Body of pancreas (tissue), 4 donors: ENCODE measurements around the gene RNASE3. TPM values are rescaled to one million over a fixed set of nuclear protein-coding genes. Genes with fewer than 3 reads are reported as not detected.
"Not testable (repeated sequence)": the region's sequence is repeated elsewhere in the genome, so short reads cannot be mapped to it uniquely, and the experiment has no call there.

Experiments
- ATAC-seq: fragments of 150-250 bp; one replicate; pipeline ENCODE4 v1.9.1; 2016
- DNase-seq, 4 donors: peaks; one replicate each; pipeline ENCODE4 v3.0.0-alpha.2; 2019
- H3K27ac ChIP-seq, 4 donors: fragments of 200-600 bp; sonication (generic); 1 replicate in 3 of 4; 2 replicates in 1 of 4; pipeline versions ENCODE4 v1.5.1 to v1.6.1; 2016 to 2019; ENCODE audit warnings: mild to moderate bottlenecking in 1 of 4, mixed read lengths in 1 of 4, moderate library complexity in 1 of 4
- H3K27me3 ChIP-seq, 2 donors: fragments of 200-600 bp; sonication (generic); one replicate each; pipeline ENCODE4 v1.6.0; 2016; ENCODE audit warnings: mild to moderate bottlenecking in 1 of 2
- H3K36me3 ChIP-seq, 2 donors: fragments of 200-600 bp; sonication (generic); replicated peaks in 1 of 2; 2 replicates each; pipeline ENCODE4 v1.5.1; 2016; ENCODE audit warnings: low read depth in 2 of 2; ENCODE audit not compliant: insufficient read depth in 1 of 2
- H3K4me1 ChIP-seq: fragments of 200-600 bp; sonication (generic); one replicate; pipeline ENCODE4 v1.6.0; 2016
- H3K4me3 ChIP-seq, 2 donors: fragments of 200-600 bp; sonication (generic); 1 replicate in 1 of 2; 2 replicates in 1 of 2; pipeline ENCODE4 v1.5.1; 2016 to 2019
- H3K9me3 ChIP-seq, 3 donors: fragments of 200-600 bp; sonication (generic); 1 replicate in 2 of 3; 2 replicates in 1 of 3; pipeline ENCODE4 v1.5.1; 2016
- POLR2A ChIP-seq, 3 donors: fragments of 450-650 bp; IDR thresholded peaks; one replicate each; pipeline ENCODE4 v1.6.1; 2016; ENCODE audit warnings: antibody characterized with exemption in 3 of 3, mild to moderate bottlenecking in 2 of 3
- WGBS, 2 donors: methylation state at CpG; one replicate each; pipeline ENCODE4 v1.1.5; 2017; 5-methylcytosine and 5-hydroxymethylcytosine counted together
- intact Hi-C: fragments of 100-400 bp; cut with DNase I; formaldehyde crosslinking; loops from one replicate; pipeline ENCODE4 v1.15.1; 2023
- total RNA-seq, 2 donors: library from RNA; depleted of rRNA; stranded (reverse); fragments of >200 nt; gene quantifications; one replicate each; pipeline ENCODE4 v1.1.0, GENCODE V29; 2016
- TF ChIP-seq, protein P1 (sequence below), 7 experiments: fragments of 450-650 bp in 4 of 7; fragments of 200-600 bp in 3 of 7; sonication (generic) in 3 of 7; IDR thresholded peaks; one replicate each; pipeline ENCODE4 v1.5.1; 2016 to 2019; ENCODE audit warnings: antibody characterized with exemption in 7 of 7

RNASE3 gene
- total RNA-seq, 2 donors from 2014 or later = not detected

DNA sequence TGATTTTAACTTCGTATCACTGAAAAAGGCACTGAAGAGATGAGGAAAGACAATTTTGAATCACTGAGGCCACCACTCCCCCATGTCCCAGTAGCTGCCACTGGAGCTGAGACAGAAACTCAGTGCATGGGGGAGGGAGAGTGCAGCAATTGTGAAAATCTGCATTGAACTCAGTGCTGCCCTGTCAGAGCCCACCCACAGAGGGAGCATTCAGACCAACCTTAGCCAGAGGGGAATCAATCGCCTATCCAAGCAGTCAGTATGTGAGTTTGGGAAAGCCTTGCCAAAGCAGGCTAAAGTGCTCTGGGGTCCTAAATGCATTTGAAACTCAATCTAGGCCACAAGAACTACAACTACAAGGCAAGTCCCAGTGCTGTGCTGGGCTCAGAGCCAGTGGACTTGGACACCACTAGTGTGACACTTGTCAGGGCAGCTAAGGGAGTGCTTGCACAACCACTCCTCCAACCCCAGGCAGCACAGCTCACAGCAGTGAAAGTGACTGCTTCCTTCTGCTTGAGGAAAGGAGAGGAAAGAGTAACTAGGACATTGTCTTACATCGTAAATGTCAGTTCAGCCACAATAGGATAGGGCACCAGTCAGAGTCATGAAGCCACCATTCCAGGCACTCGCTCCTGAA, 13.3 kb downstream of the RNASE3 start:
- Histone ChIP-seq H3K9me3 (no peaks in the 10 kb centered on the region), H3K27me3 (no peaks in the 10 kb centered on the region), H3K36me3 (no peaks in the 10 kb centered on the region), H3K27ac (no peak overlapping the region), H3K4me3 (no peak overlapping the region), H3K4me1 (no peaks in the 10 kb centered on the region)
- TF ChIP-seq POLR2A (IDR thresholded peaks at IDR 0.05) = no peak
- TF ChIP-seq, protein P1, sequence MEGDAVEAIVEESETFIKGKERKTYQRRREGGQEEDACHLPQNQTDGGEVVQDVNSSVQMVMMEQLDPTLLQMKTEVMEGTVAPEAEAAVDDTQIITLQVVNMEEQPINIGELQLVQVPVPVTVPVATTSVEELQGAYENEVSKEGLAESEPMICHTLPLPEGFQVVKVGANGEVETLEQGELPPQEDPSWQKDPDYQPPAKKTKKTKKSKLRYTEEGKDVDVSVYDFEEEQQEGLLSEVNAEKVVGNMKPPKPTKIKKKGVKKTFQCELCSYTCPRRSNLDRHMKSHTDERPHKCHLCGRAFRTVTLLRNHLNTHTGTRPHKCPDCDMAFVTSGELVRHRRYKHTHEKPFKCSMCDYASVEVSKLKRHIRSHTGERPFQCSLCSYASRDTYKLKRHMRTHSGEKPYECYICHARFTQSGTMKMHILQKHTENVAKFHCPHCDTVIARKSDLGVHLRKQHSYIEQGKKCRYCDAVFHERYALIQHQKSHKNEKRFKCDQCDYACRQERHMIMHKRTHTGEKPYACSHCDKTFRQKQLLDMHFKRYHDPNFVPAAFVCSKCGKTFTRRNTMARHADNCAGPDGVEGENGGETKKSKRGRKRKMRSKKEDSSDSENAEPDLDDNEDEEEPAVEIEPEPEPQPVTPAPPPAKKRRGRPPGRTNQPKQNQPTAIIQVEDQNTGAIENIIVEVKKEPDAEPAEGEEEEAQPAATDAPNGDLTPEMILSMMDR (IDR thresholded peaks at IDR 0.05) = no peak
- intact Hi-C loops = no loop called here
- no peak for ATAC-seq
- peak in 1 of 4 donors; percentile 25 for DNase-seq
- 70 to 77% methylated on average over 4 of the region's 4 CpGs for WGBS, 2 donors

DNA sequence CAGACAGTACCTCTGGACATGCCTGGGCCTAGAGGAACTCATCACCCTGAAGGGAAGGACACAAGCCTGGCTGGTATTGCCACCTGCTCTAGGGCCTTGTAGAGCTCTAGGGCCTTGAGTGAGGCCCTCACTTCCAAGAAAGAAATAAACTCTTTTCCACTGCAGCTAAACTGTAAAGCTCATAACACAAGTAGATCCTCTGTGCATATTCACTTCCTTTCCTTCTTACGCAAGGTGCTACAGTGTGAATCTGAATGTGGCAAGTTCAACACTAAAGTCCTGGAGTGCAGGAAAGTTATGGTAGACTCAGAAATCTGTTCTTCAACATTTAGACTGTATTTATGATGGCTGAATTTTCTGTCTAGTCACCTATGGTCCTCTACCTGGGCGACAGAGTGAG, 14.5 kb downstream of the RNASE3 start:
- H3K36me3 ChIP-seq = no peaks in the 10 kb centered on the region
- TF ChIP-seq, protein P1 (IDR thresholded peaks at IDR 0.05) = no peak
- TF ChIP-seq POLR2A (IDR thresholded peaks at IDR 0.05) = no peak
- intact Hi-C loops = no loop called here
- no peaks in the 10 kb centered on the region for H3K9me3 ChIP-seq
- 78 to 81% methylated on average over 2 of the region's 2 CpGs for WGBS, 2 donors
- H3K27me3 ChIP-seq = no peaks in the 10 kb centered on the region
- no peaks in the 10 kb centered on the region for H3K4me1 ChIP-seq
- ATAC-seq (no peak), DNase-seq (no peak)
- no peak overlapping the region for H3K27ac ChIP-seq
- no peak overlapping the region for H3K4me3 ChIP-seq

DNA sequence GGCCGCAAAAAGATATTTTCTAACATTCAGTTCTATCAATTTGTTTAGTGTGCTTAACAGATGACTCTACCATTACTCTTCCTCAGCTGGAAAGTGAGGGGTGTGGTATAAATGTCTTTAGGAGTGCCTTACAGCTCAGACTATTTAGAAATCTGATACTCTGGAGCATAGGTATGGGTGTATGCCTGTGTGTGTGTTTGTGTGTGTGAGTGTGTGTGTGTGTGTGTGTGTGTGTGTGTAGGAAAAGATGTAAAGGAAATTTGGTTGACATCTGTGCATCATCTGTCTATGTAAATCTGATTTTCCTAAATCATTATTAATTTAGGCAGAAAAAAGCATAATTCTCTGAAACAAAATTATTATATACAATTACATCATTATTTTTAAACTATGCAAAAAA, 16.0 kb downstream of the RNASE3 start:
- intact Hi-C loops = no loop called here
- ATAC-seq (no peak), DNase-seq (no peak)
- Histone ChIP-seq H3K4me3 (no peak overlapping the region), H3K27ac (no peak overlapping the region), H3K27me3 (no peaks in the 10 kb centered on the region), H3K36me3 (no peaks in the 10 kb centered on the region), H3K9me3 (no peaks in the 10 kb centered on the region), H3K4me1 (no peaks in the 10 kb centered on the region)
- TF ChIP-seq, protein P1 (IDR thresholded peaks at IDR 0.05) = no peak
- no peak for TF ChIP-seq POLR2A (IDR thresholded peaks at IDR 0.05)
- WGBS, 2 donors = 69 to 100% methylated on average over 1 of the region's 1 CpG

DNA sequence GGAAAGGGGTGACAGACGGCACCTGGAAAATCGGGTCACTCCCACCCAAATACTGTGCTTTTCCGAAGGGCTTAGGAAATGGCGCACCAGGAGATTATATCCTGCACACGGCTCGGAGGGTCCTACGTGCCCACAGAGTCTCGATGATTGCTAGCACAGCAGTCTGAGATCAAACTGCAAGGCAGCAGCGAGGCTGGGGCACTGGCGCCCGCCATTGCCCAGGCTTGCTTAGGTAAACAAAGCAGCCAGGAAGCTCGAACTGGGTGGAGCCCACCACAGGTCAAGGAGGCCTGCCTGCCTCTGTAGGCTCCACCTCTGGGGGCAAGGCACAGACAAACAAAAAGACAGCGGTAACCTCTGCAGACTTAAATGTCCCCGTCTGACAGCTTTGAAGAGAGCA, 19.6 kb downstream of the RNASE3 start:
- intact Hi-C loops, H3K27ac ChIP-seq, H3K36me3 ChIP-seq, H3K4me3 ChIP-seq, H3K27me3 ChIP-seq, H3K9me3 ChIP-seq, H3K4me1 ChIP-seq, DNase-seq, ATAC-seq: not testable (repeated sequence)
- WGBS, 2 donors = 59 to 74% methylated on average over 11 to 12 of the region's 14 CpGs

DNA sequence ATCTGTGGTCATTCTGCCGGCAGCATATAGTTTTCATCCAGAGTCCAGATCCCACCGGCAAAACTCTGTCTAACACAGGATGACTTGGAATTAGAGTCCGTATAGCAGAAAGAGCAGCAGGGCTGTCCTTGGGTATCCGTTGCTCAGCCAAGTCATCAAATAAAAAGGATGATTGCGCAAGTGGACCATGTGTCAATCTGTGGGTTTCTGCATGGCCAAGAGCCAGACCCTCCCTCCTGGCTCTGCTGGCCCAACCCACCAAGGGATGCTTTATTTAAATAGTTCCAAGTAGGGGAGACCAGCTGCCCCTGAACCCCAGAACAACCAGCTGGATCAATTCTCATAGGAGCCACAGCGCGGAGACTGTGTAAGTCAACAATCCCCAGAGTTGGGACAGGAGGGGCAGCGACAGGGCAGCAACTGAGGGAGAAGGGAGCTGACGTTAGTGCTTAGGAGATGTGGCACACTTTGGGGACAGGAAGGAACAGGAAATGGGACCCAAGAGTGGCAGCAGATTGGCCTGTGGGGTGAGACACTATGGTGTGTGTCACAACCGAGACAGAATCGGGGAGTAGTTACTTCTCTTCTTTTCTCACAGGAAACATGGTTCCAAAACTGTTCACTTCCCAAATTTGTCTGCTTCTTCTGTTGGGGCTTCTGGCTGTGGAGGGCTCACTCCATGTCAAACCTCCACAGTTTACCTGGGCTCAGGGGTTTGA, 28.0 kb downstream of the RNASE3 start:
- peak; percentile 33 for ATAC-seq
- H3K4me1 ChIP-seq, intact Hi-C loops, H3K36me3 ChIP-seq, H3K4me3 ChIP-seq, H3K27me3 ChIP-seq, H3K27ac ChIP-seq, H3K9me3 ChIP-seq: not testable (repeated sequence)
- peak in 3 of 4 donors; percentile 25 to 48 (median 34) for DNase-seq
- 40 to 54% methylated on average over 11 of the region's 11 CpGs for WGBS, 2 donors

DNA sequence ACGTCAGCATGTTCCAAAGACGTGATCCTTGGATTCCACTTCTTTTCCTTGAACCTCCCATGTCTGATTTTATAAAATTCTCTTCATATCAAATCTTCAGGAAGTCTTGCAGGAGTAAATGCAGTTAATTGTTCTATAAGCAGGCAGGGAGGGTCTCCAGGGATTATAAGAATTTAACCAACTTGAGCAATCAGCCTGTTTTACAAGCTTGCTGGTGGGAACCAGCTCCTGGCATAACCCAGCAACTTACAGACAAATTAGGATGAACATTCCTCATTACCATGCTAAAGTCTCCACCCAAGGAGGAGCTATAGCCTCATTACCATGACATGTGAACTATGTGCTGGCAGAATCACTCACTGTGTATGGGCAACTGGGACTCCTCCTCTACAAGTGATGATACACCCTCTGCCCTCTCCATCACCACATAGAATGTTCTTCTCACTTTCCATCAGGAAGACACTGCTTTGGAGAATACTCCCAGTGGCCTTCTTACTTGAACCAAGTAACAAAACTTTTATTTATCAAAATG, 32.6 kb downstream of the RNASE3 start:
- intact Hi-C loops, H3K27ac ChIP-seq: not testable (repeated sequence)

More for the DNA sequence above, 32.6 kb downstream of the RNASE3 start:
- not testable (repeated sequence) for H3K36me3 ChIP-seq, H3K4me1 ChIP-seq, H3K9me3 ChIP-seq, H3K27me3 ChIP-seq, ATAC-seq, DNase-seq, H3K4me3 ChIP-seq
- WGBS, 2 donors = 21 to 25% methylated on average over 2 of the region's 2 CpGs
